Ovary (tissue), 3 donors: ENCODE measurements around the gene FAAH.

ENCODE experiments used
- CTCF ChIP-seq, 3 donors: fragments of 450-650 bp in 2 of 3; fragments of 200-600 bp in 1 of 3; IDR thresholded peaks; one replicate each; pipeline versions ENCODE4 v1.5.1 to v1.8.0; 2016 to 2022; ENCODE audit warnings: antibody characterized with exemption in 3 of 3, mild to moderate bottlenecking in 1 of 3
- EP300 ChIP-seq: sonication (generic); formaldehyde crosslinking; IDR thresholded peaks from one replicate; pipeline ENCODE4 v1.6.1; 2017; ENCODE audit warnings: antibody characterized with exemption
- POLR2A ChIP-seq: fragments of 450-650 bp; IDR thresholded peaks from one replicate; pipeline ENCODE4 v1.6.1; 2017; ENCODE audit warnings: antibody characterized with exemption, mild to moderate bottlenecking, moderate library complexity
- donor health status: DM: no; HTN: no; CAD: no.

GRCh38 chr1:46457178-46457577, 63.1 kb downstream of the FAAH start:
- TF ChIP-seq CTCF (IDR thresholded peaks at IDR 0.05) (no peak), POLR2A (no peak), EP300 (no peak)
